Umbilical cord (tissue), 2 donors: ENCODE measurements around the gene APBB2. TPM values are rescaled to one million over a fixed set of nuclear protein-coding genes. Genes with fewer than 3 reads are reported as not detected.

Experiments used
- DNase-seq: peaks from one replicate; pipeline ENCODE4 v3.0.0-alpha.2; 2015; ENCODE audit warnings: low spot score
- total RNA-seq: library from RNA; depleted of rRNA; stranded (reverse); fragments of >200 nt; gene quantifications from one replicate; pipeline ENCODE4 v1.2.3, GENCODE V29; 2014; ENCODE audit warnings: low replicate concordance; ENCODE audit not compliant: insufficient read depth

The APBB2 gene
- total RNA-seq, 1 donor from 2014 or later = 60.2 TPM

DNA sequence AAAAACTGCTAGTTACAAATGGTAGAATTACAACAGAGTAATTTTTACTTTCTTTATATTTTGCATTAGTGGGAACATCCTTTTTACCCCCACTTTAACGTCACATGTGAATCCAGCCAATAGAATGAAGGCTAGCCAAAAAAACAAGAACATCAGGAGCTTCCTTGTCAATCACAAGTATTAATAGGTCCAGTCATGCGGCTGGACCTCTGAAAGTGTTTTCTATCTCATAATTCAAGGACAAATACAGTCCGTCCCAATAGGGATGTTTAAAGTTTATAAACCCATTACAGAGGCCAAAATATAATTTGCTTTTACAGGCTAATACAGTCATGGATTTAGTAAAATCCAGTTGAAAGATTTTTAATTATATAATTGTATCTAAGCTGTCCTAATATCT, 110.7 kb downstream of the APBB2 start:
- DNase-seq = no peak

GRCh38 chr4:41102414-41103092, 111.8 kb downstream of the APBB2 start:
- DNase-seq = no peak

DNA sequence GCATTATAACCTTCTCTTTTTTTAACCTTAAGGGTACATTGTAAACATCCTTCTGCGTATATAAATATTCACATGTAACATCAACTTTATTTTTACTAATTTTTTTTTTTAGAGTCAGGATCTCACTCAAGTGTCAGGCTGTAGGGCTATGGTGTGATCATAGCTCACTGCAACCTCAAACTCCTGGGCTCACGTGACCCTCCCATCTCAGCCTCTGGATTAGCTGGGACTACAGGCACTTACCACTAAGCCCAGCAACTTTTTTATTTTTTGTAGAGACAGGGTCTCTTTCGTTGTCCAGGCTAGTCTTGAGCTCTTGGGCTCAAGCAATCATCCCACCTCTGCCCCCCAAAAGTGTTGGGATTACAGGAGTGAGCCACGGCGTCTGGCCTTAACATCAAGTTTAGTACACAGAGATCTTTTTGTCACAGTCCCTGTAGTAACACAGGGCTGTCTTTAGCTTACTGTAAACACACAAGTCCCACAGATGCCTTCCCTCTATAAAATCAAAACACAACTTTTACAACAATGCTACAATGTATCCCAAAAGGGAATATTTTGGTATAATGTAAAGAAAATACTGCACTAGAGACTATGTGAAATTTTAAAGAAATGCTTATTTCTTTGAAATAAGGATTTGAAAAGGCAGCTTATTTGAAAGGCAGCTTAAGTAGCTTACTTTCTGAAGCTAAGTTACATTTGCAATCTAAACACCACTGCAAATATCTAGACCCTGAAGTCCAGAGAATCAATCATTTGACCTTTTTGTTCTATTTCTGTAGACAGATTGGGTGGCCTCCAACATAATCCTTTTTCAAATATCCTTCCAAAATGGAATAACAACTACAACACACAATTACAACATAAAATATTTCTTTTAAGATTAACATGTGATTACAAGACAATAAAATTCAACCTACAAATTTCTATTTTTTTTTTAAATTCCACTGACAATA, 116.0 kb downstream of the APBB2 start:
- peak; percentile 66 for DNase-seq

GRCh38 chr4:41095973-41096372, 118.4 kb downstream of the APBB2 start:
- no peak for DNase-seq

GRCh38 chr4:41095192-41095872, 119.0 kb downstream of the APBB2 start:
- DNase-seq = no peak

GRCh38 chr4:41092128-41092527, 122.2 kb downstream of the APBB2 start:
- no peak for DNase-seq

- DNase-seq = no peak
Measured at GRCh38 chr4:41081847-41082246, 132.5 kb downstream of the APBB2 start.

GRCh38 chr4:41080976-41081375, 133.4 kb downstream of the APBB2 start:
- peak; percentile 72 for DNase-seq

DNA sequence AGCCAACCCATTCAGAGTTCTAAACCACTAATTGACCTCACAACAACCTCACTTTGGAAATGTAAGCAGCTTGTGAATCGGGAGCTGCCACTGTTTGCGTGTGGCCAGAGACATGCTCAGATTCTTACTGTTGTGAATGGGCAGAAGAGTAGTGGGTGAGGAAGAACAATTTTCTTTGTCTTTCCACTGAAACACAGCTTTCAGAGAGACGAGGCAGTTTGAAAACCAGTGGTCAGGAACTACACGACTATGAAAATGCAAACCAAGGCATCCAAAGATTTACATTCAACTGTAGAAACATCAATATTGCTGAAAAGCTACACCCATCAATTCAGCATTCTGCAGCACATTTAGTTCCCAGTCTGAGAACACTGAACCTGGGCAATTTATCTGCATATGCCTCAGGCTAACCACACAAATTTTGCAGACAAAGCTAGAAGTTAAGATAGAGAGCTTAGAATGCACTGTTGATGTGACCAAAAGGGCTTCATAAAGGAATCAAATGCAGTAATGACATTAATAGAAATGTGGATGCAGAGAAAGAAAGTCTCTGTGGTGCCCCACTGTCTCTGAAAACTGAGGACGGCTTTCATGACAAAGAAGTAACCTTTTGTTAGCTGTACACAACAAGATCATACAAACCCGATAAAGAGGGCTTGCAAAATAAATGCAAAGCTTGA, 134.3 kb downstream of the APBB2 start:
- DNase-seq = no peak

- no peak for DNase-seq
Measured at GRCh38 chr4:41077628-41078027, 136.7 kb downstream of the APBB2 start.

- DNase-seq = no peak
Measured at GRCh38 chr4:41076481-41076880, 137.9 kb downstream of the APBB2 start.

DNA sequence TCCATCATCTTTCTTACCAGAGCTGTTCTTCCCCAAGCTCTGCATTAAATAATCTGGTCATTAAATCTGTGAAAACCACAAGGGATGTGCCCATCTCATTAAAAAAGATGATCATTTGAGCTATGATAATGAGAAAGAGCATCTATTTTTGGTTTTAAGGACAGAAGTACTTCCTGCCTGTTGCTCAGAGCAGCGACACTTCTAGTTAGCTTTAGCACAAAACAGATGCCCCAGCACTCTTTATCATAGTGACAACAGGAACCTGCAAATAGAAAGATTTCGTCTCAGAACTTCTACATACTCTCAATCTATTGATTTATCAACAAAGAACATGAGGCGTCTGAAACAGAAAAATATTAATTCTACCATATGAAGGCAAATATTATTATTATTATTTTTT, 140.1 kb downstream of the APBB2 start:
- no peak for DNase-seq

DNA sequence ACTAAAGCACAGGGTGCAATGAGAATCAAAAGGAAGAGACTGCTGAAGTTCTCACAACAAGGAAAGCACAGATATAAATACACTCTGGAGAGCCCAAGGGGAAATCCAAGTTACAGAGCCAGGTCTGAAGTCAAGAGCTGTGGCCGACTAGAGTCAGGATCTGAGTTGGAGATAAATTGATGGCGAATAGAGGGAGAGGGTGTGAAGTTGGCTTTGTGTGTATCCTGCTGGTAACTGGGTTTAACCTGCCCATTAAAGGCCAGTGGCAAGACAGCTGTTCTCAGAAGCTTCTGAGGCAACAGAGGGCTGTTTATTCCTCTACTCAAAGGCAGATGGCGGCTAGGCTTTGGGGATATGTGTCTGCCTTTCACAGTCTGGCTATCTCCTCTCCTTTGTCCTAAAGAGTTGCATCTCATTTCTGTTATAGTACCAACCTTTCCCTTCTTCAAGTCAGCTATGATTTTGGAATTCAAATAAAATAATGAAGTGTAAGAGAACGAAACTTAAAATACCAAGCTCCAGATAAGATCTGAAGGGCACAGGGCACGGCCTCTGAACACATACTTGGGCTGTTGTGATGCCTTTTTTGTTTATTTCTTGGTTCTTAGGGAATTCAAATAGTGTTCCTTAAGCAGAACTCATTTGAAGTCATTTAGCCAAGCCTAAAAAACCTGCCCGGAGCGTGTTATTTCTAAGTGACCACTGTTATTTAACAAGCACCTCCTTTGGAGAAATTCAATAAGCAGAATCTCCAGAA, 142.1 kb downstream of the APBB2 start:
- no peak for DNase-seq

- no peak for DNase-seq
Measured at GRCh38 chr4:41070516-41071281, 143.6 kb downstream of the APBB2 start.

GRCh38 chr4:41069838-41070237, 144.5 kb downstream of the APBB2 start:
- no peak for DNase-seq

DNA sequence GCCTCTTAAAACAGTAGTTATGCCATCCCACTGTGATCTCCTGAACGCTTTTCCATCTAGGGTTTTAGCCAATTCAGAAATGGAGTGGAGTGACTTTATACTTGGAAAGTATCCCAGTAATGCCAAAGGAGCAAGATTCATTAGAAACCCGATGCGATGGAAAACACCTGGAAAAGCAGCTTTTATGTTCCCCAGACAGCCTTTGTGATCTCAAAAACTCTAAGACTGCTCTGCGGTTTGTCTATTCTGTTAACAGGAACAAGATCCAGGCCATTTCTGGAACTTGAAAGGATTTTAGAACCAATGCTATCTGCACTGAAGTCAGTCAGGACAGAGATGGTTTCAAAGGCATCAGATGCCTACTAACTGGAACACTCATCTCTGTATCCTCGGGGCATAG, 145.1 kb downstream of the APBB2 start:
- peak; percentile 80 for DNase-seq

- DNase-seq = no peak
Measured at GRCh38 chr4:41067369-41067768, 147.0 kb downstream of the APBB2 start.

GRCh38 chr4:41066049-41066448, 148.3 kb downstream of the APBB2 start:
- DNase-seq = no peak

GRCh38 chr4:41065434-41066006, 148.8 kb downstream of the APBB2 start:
- no peak for DNase-seq

DNA sequence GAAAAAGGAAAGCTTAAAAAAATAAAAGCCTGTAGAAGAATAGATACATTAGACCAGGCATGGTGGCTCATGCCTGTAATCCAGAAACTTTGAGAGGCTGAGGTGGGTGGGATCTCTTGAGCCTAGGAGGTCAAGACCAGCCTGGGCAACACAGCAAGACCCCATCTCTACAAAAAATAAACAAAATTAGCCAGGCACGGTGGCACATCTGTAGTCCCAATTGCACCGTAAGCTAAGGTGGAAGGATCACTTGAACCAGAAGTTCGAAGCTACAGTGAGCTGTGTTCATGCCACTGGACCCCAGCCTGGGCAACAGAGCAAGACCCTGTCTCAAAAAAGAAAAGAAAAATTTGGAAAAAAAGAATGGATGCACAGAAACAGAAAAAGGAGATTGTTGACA, 149.4 kb downstream of the APBB2 start:
- DNase-seq = no peak
